Mammary epithelial cell (primary cell): ENCODE data around the gene CCDC9B.

ENCODE experiments used
- CTCF ChIP-seq, 2 donors: IDR thresholded peaks in 1 of 2; conservative IDR thresholded peaks in 1 of 2; 2 replicates each; pipeline ENCODE4 v1.5.1; 2011 to 2012; ENCODE audit warnings: inconsistent platforms in 2 of 2, low read length in 2 of 2, mild to moderate bottlenecking in 2 of 2, control low read depth in 1 of 2, low read depth in 1 of 2; ENCODE audit not compliant: insufficient read depth in 1 of 2; ENCODE audit errors: extremely low read depth in 1 of 2
- EZH2 ChIP-seq: IDR thresholded peaks from 2 replicates; pipeline ENCODE4 v1.6.1; 2012; ENCODE audit warnings: low read length, inconsistent platforms, borderline replicate concordance

DNA sequence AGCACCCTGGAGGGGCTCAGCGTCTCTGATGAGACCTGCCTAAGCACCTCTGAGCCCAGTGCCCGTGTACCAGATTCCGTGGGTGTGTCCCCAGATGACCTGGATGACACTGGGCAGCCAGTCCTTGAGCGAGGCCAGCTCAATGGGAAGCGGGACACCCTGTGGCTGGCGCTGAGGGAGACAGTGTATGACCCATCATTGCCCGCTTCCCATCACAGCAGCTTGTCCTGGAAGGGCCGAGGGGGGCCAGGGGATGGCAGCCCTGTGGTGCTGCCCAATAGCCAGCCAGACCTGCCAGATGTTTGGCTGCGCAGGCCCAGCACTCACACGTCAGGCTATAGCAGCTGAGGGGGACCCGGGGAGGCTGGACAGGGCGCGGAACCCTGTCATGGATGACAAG lies 29.2 kb upstream of the CCDC9B start:
- TF ChIP-seq CTCF (conservative IDR thresholded peaks at IDR 0.05 in 1 of 2, IDR thresholded peaks at IDR 0.05 in 1 of 2; ENCODE audit: extremely low read depth in 1 of 2, insufficient read depth in 1 of 2, low read depth in 1 of 2, low read length in 2 of 2) = no peak
- TF ChIP-seq EZH2 = no peak
